HG03039 (cell line): ENCODE results near the gene NRL.

Source experiments
- ATAC-seq: cut with Tn5 transposase; IDR thresholded peaks from one replicate; pipeline ENCODE4 v1.9.1; 2021; ENCODE audit warnings: mild to moderate bottlenecking, moderate library complexity; ENCODE audit not compliant: unreplicated experiment

The NRL gene

GRCh38 chr14:24145219-24145618, 30.5 kb upstream of the NRL start:
- no peak for ATAC-seq

- ATAC-seq, result no peak
These were observed 29.7 kb upstream of the NRL start for GRCh38 chr14:24144451-24144850.

- ATAC-seq, result no peak
These were observed 28.8 kb upstream of the NRL start for GRCh38 chr14:24143511-24143910.

- peak; percentile 72 for ATAC-seq
These were observed 26.5 kb upstream of the NRL start, which contains the start of gene EMC9 for GRCh38 chr14:24141097-24141880. TSS of gene EMC9 (minus strand) at chr14:24141591. CDS start at chr14:24141304, 287 bp downstream.

- no peak for ATAC-seq
These were observed 24.7 kb upstream of the NRL start for GRCh38 chr14:24139272-24139934.

GRCh38 chr14:24138396-24139271, 23.9 kb upstream of the NRL start:
- no peak for ATAC-seq

DNA sequence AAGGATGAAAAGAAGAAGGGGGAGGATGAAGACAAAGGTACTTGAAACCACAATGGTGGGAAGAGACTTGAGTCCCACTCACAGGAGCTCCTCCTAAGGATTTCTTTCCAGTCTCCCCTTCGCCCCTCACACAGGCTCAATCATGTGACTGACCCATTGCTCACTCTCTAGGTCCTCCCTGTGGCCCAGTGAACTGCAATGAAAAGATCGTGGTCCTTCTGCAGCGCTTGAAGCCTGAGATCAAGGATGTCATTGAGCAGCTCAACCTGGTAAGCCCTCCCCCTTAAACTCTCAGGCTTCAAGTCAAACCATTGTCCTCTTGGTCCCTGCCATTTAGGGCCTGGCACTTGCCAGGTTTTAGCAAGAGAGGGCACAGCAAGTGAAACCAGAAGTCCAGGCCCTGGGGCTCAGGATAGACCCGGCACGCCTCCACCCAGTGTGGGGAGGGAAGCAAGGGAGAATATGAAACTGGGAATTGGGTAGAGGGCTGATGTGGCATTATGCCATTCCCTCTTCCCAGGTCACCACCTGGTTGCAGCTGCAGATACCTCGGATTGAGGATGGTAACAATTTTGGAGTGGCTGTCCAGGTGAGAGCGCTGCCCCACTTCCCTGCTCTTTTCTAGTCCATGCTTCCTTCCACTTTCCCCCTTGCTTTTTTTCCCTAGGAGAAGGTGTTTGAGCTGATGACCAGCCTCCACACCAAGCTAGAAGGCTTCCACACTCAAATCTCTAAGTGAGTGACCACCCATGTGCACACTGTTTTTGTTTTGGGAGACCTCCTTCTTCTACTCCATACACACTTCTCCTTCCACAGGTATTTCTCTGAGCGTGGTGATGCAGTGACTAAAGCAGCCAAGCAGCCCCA, 23.0 kb upstream of the NRL start:
- ATAC-seq, result no peak

GRCh38 chr14:24136684-24137528, 22.2 kb upstream of the NRL start:
- no peak for ATAC-seq

DNA sequence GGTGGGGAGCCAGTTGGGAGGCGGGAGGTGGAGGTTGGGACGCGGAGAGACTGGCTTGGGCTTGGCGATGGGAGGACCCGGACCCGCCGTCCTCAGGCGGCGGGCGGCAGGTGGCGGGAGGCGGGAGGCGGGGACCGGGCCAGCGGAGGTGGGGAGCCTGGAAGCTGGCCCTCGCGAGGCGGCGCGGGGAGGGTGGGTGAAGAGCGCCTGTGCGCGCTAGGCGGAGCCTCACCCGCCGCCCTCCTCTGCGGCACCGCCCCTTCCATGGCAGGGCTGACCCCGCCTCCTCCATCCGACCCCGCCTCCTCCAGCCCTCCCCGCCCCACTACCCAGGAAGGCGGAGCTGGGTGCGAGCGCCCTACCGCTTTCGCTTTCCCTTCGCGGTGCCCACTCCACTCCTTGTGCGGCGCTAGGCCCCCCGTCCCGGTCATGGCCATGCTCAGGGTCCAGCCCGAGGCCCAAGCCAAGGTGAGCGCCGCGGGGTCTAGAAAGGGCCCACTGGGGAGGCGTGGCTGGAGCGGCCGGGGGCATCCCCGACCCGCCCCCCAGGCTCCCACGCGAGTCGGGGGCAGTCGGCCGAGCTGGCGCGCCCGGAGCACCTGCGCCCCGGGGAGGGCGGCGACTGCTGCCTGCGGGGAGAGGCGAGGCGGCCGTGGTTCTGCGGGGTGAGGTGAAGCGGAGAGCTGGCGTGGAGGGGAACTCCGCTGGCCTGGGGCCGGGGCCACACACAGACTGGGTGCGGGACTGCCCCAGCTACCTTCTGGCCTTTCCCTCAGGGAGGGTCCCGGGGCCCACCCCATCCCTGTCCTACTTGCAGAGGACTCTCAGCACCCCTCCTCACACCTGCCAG, 21.3 kb upstream of the NRL start, which contains the start of gene PSME1:
PSME1 (plus strand) TSS at position 361 of the 850 bp plus-strand sequence; CDS start at position 430, 69 bp downstream.
- ATAC-seq, result peak; percentile 81

DNA sequence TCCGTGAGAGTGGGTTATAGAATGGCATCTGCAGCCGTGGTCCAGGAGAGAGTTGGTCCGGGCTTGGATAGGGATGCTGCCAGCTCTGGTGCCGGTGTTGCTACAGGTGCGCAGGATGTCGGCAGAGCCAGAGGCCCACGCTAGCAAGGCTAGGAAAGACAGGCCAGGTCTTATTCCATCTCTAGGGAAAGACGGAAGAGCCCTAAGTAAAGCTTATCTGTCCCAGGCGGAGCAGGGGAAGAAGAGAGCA, 20.8 kb upstream of the NRL start:
- ATAC-seq, result no peak

DNA sequence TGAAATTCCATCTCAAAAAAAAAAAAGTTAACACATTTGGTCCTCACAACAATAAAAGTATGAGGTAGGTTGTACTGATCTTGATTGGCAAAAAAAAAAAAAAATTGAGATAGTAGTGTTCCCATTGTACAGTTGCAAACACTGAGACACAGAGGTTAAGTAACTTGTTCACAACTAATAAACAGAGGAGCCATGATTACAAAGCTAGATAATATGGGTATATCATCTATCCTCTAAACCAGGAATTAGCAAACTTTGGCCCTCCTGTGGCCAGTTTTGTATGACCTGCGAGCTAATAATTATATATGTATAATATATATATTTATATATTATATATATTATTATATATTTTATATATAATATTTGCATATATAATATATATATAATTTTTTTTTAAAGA, 19.0 kb upstream of the NRL start:
- no peak for ATAC-seq

DNA sequence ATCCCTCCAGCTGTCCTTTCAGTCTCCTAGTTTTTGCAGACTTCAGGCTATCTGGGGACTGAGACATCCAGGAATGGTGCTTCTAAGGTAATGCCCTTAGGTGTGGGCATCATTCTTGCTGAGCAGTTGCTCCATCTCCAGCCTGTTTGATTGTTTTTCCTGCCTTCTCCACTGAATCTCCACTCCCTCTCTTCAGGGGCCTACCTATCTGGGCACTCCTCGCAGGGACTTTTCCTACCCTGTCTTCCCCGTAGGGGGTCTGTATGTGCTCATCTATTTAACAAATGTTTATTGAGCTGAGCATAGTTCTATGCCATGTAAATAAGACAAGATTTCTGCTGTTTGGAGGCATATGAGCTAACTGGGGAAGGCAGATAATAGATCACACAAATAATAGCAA, 18.2 kb upstream of the NRL start:
- no peak for ATAC-seq

DNA sequence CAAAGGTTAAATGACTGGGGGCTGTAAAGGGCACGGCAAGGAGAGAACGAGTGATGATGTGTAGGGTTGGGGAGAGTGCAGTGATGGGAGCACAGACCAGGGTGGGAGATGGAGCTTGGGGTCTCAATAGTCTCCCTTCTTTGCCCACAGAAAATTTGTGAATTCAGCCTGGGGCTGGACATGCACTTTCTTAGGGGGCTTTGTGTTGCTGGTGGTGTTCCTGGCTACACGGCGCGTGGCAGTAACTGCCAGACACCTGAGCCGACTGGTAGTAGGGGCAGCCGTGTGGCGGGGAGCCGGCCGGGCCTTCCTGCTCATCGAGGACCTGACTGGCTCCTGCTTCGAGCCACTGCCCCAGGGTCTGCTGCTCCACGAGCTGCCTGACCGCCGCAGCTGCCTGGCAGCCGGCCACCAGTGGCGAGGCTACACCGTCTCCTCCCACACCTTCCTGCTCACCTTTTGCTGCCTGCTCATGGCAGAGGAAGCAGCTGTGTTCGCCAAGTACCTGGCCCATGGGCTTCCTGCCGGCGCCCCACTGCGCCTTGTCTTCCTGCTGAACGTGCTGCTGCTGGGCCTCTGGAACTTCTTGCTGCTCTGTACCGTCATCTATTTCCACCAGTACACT, 17.4 kb upstream of the NRL start:
- ATAC-seq, result no peak

GRCh38 chr14:24131549-24131966, 16.8 kb upstream of the NRL start:
- ATAC-seq, result no peak

DNA sequence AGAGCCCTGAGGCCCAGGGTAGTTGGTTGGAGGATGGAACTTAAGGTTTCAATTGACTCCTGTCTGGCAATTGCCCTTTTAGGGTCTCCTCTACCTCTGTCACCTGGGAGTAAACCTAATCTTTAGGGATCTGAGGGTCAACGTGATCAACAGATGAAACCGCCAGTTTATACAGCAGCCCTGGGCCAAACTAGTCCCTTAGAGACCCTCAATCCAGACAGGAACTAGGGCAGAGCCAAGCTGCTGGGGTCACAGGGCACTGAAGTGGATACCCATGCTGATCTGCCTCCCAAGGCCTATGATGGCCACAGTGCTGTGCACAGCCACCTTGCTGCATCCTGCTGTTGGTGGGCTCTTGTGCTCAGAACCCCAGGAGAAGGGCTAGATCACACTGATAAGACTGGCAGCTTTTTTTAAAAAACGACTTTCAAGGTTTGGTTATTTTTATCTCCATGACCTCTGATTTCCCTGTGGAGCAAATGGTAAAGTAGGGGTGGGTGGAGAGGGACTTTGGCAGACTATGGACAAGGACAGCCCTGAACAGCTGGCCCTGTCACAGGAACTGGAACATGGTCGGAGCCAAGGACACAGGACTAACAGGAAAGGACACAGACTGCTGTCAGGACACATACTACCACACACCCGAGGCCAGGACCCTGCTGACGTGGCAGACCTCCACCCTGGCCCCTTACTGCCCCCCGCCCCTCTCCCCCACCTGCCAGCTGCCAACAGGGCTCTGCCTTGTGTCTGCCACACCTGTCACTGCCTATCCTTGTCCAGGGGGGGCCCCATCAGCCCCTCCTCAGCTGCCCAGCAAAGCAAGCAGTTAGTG, 16.2 kb upstream of the NRL start:
- ATAC-seq, result no peak

DNA sequence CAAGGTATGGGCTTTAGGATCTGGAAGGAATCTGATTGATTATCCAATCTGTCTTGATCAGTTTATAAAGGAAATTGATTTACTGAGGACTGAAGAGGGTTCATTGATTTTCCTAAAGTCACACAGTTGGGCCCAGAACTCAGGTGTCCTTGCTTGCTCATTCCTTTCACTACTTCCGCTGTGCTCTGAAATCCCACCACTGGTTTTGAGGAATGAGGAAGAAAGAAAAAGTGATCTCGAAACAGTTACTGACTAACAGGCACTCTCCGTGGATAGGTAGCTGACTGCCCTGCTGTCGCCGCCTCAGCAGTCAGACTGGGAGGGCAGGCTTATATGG, 15.6 kb upstream of the NRL start, which contains the start of gene FITM1:
FITM1 (plus strand) TSS at position 280 of the 337 bp plus-strand sequence. CDS start 905 bp downstream, outside the sequence.
- no peak for ATAC-seq

- ATAC-seq, result no peak
These were observed 14.8 kb upstream of the NRL start for GRCh38 chr14:24129410-24129998.
